GM12864 (cell line): Measurements from ENCODE around the gene SMC1B.

Source experiments
- DNase-seq: peaks from one replicate; pipeline ENCODE4 v3.0.0-alpha.2; 2011; ENCODE audit warnings: low read depth
- H3K4me3 ChIP-seq: 2 replicates; pipeline ENCODE4 v1.5.1; 2011; ENCODE audit warnings: mild to moderate bottlenecking, low read depth, low read length, control low read depth
- CTCF ChIP-seq: IDR thresholded peaks from 2 replicates; pipeline ENCODE4 v1.5.1; 2011; ENCODE audit warnings: low read depth, mild to moderate bottlenecking, moderate library complexity, low read length, control low read depth, inconsistent platforms; ENCODE audit errors: missing control alignments

The SMC1B gene

DNA sequence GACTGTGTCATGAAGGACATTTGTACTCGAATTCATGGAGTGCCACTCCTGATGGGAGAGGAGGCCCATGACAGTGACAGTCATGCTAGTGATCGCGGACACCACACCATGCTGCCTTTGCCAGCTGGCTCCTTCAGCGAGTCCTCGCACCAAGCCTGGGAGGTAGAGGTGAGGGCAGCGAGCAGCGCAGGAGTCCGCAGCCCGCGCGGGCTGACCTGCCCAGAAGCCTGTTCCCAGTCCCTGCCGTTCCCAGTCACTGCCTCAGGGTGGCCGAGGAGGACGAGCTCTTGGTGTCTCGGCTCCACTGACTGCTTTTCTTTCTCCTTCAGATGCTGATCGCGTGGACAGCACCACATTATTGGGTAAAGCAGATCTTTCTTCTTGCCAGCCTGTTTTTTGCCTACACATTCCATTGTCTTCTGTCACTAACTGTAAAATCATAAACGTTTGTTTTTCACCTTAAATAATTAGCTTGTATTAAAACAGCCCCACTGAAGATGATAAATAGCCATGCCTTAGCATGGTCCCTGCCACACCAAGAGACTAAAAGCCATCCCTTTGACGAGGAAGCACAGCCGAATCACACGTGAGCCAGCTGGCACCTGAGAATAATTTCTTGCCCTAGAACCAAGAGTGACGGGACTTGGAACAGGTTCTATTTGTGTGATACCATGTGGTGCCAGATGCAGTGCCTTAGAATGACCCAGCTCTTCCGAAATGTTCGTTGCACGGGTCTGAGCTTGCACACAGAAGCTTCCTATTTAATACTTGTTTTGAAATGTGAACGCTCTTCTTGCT, 78.2 kb downstream of the SMC1B start:
- DNase-seq: no peak
- no peak for TF ChIP-seq CTCF
- H3K4me3 ChIP-seq: no peak overlapping the region

DNA sequence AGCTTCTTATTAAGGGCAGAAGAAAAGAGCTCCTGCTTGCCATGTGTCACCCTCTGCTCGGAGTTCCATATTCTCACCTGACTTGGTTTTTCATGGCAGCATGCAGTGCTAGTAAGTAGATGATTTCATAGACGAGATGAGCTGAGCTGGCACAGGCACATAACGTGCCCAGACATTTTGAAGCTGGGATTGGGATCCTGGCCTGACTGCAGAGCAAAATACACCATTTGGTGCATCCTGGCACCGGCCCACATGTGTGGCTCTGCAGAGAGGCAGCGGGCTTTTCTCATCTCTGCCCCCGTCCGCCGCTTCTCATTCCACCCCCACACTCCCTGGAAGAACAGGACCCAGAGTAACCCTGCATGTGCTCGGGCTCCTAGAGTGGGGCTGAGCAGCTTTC, 78.9 kb downstream of the SMC1B start:
- DNase-seq: no peak
- no peak for TF ChIP-seq CTCF

GRCh38 chr22:45334068-45334467, 79.3 kb downstream of the SMC1B start:
- H3K4me3 ChIP-seq: no peak overlapping the region
- no peak for DNase-seq

More for the DNA sequence above, 78.9 kb downstream of the SMC1B start:
- no peak overlapping the region for H3K4me3 ChIP-seq

DNA sequence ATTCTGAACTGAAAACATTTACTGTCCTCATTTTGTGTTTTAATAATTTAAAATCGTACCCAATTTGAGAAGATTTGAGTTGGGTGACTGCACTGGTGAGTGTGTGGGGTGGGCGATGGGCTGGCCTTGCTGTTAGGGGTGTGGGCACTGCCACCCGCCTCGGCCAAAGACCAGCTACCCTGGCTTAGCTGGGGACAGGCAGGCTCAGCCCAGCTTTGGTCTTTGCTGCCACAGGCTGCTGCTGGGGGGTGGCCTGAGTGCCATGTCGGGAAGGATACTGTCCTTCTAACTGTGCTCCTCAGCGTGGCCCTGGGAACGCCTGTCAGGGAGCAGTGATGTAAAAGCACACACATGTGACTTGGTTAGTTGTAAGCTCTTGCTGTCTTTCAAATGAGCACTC, 81.4 kb downstream of the SMC1B start:
- TF ChIP-seq CTCF: no peak
- no peak overlapping the region for H3K4me3 ChIP-seq
- no peak for DNase-seq

More at GRCh38 chr22:45334068-45334467, 79.3 kb downstream of the SMC1B start:
- no peak for TF ChIP-seq CTCF

DNA sequence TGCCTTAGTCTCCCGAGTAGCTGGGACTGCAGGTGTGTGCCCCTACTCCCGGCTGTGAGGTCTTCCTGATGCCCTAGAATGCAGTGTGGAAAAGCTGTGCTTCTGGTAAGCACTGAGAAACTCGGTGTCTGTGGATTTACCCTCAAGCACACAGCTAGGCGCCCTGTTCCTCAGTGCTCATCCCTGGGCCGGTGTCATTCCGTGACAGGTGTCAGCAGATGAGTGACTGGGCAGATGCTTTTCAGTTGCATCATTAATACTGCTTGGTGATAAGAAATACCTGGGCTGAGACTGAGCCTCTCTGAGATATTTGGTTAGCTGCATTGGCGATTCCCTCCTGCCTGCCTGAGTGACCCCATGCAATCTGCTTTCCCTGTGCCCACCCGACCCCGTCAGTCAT, 81.9 kb downstream of the SMC1B start:
- no peak for DNase-seq
- H3K4me3 ChIP-seq: no peak overlapping the region
- no peak for TF ChIP-seq CTCF

- TF ChIP-seq CTCF: no peak
- no peak for DNase-seq
- no peak overlapping the region for H3K4me3 ChIP-seq
Observed at GRCh38 chr22:45330548-45330947, 82.9 kb downstream of the SMC1B start.

DNA sequence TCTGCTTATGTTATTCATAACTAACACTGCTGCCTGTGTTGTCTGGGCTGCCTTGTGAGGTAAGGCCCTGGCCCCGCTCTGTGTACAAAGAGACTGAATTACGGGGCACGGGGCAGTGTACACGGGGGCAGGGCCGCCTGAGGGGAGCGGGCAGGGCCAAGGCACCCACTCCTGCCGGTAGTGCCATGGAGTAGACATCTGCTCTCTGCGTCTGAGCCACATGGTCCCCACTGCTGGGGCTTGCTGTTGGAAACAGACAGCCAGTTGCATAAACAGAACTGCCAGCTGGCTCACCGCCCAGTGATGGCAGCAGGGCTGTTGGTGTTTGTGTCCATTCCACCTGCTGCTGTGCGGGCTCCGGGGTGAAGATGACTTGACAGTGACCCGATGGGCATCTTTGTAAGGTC, 83.9 kb downstream of the SMC1B start:
- no peak overlapping the region for H3K4me3 ChIP-seq
- no peak for DNase-seq
- TF ChIP-seq CTCF: no peak
